LNCaP clone FGC (cell line): ENCODE measurements around the gene SLC22A15.

Experiments used
- DNase-seq: peaks from one replicate; pipeline ENCODE4 v3.0.0-alpha.2; 2011; ENCODE audit warnings: low read depth
- H3K4me3 ChIP-seq: 2 replicates; pipeline ENCODE4 v1.5.1; 2011; ENCODE audit warnings: mild to moderate bottlenecking, low read depth, low read length, control low read depth
- TF ChIP-seq, protein P1 (sequence below): IDR thresholded peaks from 2 replicates; pipeline ENCODE4 v1.5.1; 2012; ENCODE audit warnings: mild to moderate bottlenecking; ENCODE audit not compliant: control insufficient read depth, insufficient read depth; ENCODE audit errors: extremely low read depth

Gene SLC22A15

DNA sequence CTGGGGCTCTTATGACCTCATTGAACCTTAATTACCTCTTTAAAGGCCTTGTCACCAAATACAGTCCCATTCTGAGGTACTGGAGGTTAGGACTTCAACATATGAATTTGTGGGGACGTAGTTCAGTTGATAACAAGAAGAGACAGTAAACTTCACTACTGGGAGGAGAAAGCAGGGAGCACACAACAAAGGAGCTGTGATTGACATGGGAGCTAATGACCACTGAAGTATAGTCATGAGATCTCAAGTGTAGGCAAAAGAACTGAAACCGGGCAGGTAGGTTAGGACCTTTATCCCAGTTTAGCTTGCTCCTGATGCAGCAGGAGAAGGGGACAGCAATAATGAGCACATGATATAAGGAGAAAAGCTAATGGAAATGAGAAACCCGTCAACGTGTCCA is 123.1 kb downstream of the SLC22A15 start:
- TF ChIP-seq, protein P1, sequence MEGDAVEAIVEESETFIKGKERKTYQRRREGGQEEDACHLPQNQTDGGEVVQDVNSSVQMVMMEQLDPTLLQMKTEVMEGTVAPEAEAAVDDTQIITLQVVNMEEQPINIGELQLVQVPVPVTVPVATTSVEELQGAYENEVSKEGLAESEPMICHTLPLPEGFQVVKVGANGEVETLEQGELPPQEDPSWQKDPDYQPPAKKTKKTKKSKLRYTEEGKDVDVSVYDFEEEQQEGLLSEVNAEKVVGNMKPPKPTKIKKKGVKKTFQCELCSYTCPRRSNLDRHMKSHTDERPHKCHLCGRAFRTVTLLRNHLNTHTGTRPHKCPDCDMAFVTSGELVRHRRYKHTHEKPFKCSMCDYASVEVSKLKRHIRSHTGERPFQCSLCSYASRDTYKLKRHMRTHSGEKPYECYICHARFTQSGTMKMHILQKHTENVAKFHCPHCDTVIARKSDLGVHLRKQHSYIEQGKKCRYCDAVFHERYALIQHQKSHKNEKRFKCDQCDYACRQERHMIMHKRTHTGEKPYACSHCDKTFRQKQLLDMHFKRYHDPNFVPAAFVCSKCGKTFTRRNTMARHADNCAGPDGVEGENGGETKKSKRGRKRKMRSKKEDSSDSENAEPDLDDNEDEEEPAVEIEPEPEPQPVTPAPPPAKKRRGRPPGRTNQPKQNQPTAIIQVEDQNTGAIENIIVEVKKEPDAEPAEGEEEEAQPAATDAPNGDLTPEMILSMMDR, result no peak
- no peak overlapping the region for H3K4me3 ChIP-seq
- DNase-seq, result peak; percentile 10

DNA sequence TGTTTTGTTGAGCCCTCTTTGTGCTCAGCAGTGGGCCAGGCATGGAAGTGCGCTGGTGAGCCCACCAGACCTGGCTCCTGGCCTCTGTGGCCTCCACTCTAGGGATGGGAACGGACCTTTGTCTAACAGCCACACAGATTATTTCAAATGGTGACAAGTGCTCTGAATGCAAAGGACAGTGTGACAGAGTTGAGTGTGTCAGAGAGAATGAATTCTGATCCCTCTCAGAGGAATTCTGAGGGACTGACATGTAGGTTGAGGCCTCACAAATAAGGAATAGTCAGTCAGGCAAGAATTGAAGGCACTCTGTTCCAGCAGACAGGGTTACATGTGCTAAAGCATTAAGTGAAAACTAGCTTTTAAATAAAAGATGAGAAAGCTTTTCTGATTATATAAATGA is 123.6 kb downstream of the SLC22A15 start:
- no peak overlapping the region for H3K4me3 ChIP-seq
- no peak for DNase-seq
- TF ChIP-seq, protein P1, result no peak

DNA sequence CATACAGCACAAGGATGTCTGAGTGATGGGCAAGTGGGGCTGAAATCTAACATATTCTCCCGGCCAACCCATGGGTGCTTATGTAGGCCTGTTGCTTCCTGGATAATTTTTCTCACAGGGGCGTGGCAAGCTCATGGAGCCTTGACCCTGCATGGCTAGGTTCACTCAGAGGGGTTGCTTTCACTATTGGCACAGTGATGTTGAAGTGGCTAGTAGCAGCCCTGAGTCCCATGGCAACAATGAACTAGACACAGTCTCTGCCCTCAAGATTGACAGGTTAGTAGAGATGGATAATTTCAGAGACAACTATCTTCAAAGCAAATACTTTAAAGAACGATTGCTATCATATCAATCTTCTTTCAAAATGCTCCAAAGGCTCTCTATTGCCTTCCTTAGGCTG is 128.4 kb downstream of the SLC22A15 start:
- H3K4me3 ChIP-seq, result no peak overlapping the region
- TF ChIP-seq, protein P1, result no peak
- no peak for DNase-seq

DNA sequence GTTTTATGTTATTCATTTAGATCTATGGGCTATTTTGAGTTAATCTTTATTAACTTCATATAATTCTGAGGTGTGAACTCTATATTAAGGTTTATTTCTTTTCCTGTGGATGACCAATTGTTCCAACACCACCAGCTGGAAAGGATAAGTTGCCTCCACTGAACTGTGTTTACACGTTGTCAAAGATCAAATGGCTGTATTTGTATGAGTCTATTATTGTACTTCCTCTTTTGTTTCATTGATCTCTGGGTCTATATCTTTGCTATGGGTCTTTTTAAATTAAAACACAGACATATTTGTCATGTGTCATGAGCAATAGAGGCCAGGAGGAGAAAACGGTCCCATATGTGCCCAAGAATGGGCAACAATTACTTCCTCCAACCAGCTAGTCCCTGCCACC is 129.7 kb downstream of the SLC22A15 start:
- no peak for DNase-seq
- TF ChIP-seq, protein P1, result no peak
- H3K4me3 ChIP-seq, result no peak overlapping the region

DNA sequence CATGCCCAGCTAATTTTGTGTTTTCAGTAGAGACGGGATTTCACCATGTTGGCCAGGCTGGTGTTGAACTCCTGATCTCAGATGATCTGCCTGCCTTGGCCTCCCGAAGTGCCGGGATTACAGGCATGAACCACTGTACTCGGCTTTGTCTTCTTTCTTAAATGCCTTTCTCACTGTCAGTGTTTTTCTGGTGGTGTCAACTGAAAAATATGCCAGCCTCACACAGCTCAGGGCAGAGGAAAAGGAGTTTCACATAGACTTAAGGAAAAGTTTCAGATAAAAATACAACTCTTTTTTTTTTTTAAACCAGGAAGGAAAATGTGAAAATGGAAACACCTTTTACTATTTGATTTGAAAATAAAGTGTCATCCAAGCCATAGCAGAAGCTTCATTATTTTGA is 130.3 kb downstream of the SLC22A15 start:
- H3K4me3 ChIP-seq, result no peak overlapping the region
- DNase-seq, result no peak
- TF ChIP-seq, protein P1, result no peak

DNA sequence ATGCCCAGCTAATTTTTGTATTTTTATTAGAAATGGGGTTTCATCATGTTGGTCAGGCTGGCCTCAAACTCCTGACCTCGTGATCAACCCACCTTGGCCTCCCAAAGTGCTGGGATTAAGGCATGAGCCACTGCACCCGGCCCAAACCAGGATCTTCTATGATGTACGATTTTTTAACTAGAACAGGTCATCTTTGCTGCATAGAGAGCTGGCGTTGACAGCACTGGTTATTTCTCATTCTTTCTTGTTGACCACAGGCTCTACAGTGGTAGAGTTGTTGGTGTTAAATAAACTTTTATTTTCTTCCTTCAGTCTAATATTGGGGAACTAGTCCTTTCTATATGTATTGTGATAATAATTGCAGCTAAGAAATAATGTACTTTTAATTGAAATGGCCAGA is 131.1 kb downstream of the SLC22A15 start:
- no peak for DNase-seq
- H3K4me3 ChIP-seq, result no peak overlapping the region
- TF ChIP-seq, protein P1, result no peak
